Fibroblast of lung (primary cell): ENCODE measurements around the gene SORCS2. TPM values are rescaled to one million over a fixed set of nuclear protein-coding genes. Genes with fewer than 3 reads are reported as not detected.

Experiments used
- DNase-seq, 2 donors: peaks; one replicate each; pipeline versions ENCODE4 v3.0.0 to v3.0.0-alpha.2; 2010; ENCODE audit warnings: low read depth in 2 of 2
- H2AFZ ChIP-seq: 2 replicates; pipeline ENCODE4 v1.5.1; 2012; ENCODE audit warnings: low read length, control low read depth, inconsistent platforms
- H3K27ac ChIP-seq: 2 replicates; pipeline ENCODE4 v1.5.1; 2011; ENCODE audit warnings: low read length, control low read depth; ENCODE audit not compliant: insufficient read depth
- H3K27me3 ChIP-seq: 2 replicates; pipeline ENCODE4 v1.5.1; 2011; ENCODE audit warnings: mild to moderate bottlenecking, low read length; ENCODE audit not compliant: control insufficient read depth, insufficient read depth
- H3K36me3 ChIP-seq: 2 replicates; pipeline ENCODE4 v1.5.1; 2011; ENCODE audit warnings: low read length; ENCODE audit not compliant: control insufficient read depth, insufficient read depth
- H3K4me1 ChIP-seq: 2 replicates; pipeline ENCODE4 v1.5.1; 2011; ENCODE audit warnings: low read length; ENCODE audit not compliant: control insufficient read depth, insufficient read depth; ENCODE audit errors: extremely low read depth
- H3K4me2 ChIP-seq: 2 replicates; pipeline ENCODE4 v1.5.1; 2011; ENCODE audit warnings: low read length, control low read depth; ENCODE audit not compliant: insufficient read depth; ENCODE audit errors: extremely low read depth
- H3K4me3 ChIP-seq, 4 experiments: fragments of 200-600 bp in 1 of 4; sonication (generic) in 1 of 4; replicated peaks in 1 of 4; 2 replicates each; pipeline ENCODE4 v1.5.1; 2011 to 2016; ENCODE audit warnings: low read length in 4 of 4, low read depth in 3 of 4, mild to moderate bottlenecking in 3 of 4, control low read depth in 2 of 4, inconsistent platforms in 1 of 4, mixed read lengths in 1 of 4; ENCODE audit not compliant: insufficient read depth in 1 of 4; ENCODE audit errors: control extremely low read depth in 1 of 4
- H3K79me2 ChIP-seq: 2 replicates; pipeline ENCODE4 v1.5.1; 2012; ENCODE audit warnings: mild to moderate bottlenecking, low read length, inconsistent platforms; ENCODE audit not compliant: control insufficient read depth, insufficient read depth
- H3K9ac ChIP-seq: 2 replicates; pipeline ENCODE4 v1.5.1; 2011; ENCODE audit warnings: mild to moderate bottlenecking, low read length, control low read depth; ENCODE audit not compliant: insufficient read depth
- H3K9me3 ChIP-seq: 2 replicates; pipeline ENCODE4 v1.5.1; 2012; ENCODE audit warnings: low read depth, low read length; ENCODE audit not compliant: control insufficient read depth, insufficient read depth
- H4K20me1 ChIP-seq: 2 replicates; pipeline ENCODE4 v1.5.1; 2011; ENCODE audit warnings: low read length; ENCODE audit not compliant: control insufficient read depth, insufficient read depth; ENCODE audit errors: extremely low read depth
- EZH2 ChIP-seq: IDR thresholded peaks from 2 replicates; pipeline ENCODE4 v1.5.1; 2012; ENCODE audit warnings: low read length, control low read depth, mild to moderate bottlenecking; ENCODE audit errors: missing control alignments
- polyA plus RNA-seq, 2 donors: library from polyadenylated mRNA; depleted of rRNA in 1 of 2; stranded (reverse) in 1 of 2; unstranded in 1 of 2; fragments of >200 nt; gene quantifications; 2 replicates each; pipeline ENCODE4 v1.2.1, GENCODE V29; 2011 to 2012; ENCODE audit warnings: missing spikeins in 1 of 2
- total RNA-seq: library from RNA; depleted of rRNA; stranded (reverse); fragments of >200 nt; gene quantifications from 2 replicates; pipeline ENCODE4 v1.2.1, GENCODE V29; 2014
- TF ChIP-seq, protein P1 (sequence below), 2 donors: IDR thresholded peaks in 1 of 2; conservative IDR thresholded peaks in 1 of 2; 1 replicate in 1 of 2; 2 replicates in 1 of 2; pipeline ENCODE4 v1.5.1; 2011 to 2012; ENCODE audit warnings: low read length in 2 of 2, control low read depth in 1 of 2, inconsistent platforms in 1 of 2, low read depth in 1 of 2, mild to moderate bottlenecking in 1 of 2

SORCS2 gene
- total and polyA plus RNA-seq, 2 donors (not counting 1 experiment from before 2014, with no cell fraction given): 0.17 to 0.41 TPM

DNA sequence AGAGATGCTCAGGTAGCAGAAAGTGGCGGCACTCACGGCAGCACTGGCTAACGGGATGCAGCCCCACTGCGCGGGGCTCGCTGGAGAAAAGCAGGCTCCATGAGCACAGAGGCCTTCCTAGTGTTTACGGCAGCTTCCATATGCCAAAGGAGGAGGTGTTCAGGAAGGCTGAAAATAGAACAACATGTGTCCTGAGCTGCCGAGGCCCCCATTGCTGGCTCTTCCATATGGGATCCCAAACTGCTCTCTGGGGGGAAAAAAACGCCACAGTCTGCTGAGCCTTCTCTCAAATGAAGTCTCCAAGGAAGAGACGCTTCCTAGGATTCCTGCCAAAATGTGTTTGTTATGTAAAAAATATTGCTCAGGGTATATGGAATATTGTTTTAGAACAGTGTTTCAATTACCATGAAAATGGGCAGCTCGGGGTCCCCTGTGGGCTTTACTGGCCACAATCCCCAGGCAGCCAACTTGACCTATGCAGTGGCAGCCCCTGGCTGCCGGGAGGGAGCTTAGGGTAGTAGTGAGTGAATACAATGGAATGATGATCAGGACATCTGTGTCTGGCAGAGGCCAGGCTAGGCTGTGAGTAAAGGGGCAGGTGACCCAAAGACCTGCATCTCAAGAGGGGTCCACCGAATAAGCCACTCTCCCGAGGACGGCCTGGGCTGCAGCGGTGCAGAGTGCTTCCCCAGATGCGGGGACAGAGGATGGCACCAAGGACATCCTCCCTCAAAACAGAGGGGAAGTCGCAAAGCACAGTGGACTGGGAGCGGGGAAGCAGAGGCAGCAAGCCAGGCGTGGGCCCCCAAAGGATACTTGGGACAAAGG, 577.3 kb downstream of the SORCS2 start:
- no peak for TF ChIP-seq EZH2
- TF ChIP-seq, protein P1, sequence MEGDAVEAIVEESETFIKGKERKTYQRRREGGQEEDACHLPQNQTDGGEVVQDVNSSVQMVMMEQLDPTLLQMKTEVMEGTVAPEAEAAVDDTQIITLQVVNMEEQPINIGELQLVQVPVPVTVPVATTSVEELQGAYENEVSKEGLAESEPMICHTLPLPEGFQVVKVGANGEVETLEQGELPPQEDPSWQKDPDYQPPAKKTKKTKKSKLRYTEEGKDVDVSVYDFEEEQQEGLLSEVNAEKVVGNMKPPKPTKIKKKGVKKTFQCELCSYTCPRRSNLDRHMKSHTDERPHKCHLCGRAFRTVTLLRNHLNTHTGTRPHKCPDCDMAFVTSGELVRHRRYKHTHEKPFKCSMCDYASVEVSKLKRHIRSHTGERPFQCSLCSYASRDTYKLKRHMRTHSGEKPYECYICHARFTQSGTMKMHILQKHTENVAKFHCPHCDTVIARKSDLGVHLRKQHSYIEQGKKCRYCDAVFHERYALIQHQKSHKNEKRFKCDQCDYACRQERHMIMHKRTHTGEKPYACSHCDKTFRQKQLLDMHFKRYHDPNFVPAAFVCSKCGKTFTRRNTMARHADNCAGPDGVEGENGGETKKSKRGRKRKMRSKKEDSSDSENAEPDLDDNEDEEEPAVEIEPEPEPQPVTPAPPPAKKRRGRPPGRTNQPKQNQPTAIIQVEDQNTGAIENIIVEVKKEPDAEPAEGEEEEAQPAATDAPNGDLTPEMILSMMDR (conservative IDR thresholded peaks at IDR 0.05 in 1 of 2, IDR thresholded peaks at IDR 0.05 in 1 of 2; ENCODE audit: low read depth in 1 of 2, low read length in 2 of 2): no peak
- Histone ChIP-seq H3K4me2 (no peak overlapping the region), H2AFZ (no peak overlapping the region)

DNA sequence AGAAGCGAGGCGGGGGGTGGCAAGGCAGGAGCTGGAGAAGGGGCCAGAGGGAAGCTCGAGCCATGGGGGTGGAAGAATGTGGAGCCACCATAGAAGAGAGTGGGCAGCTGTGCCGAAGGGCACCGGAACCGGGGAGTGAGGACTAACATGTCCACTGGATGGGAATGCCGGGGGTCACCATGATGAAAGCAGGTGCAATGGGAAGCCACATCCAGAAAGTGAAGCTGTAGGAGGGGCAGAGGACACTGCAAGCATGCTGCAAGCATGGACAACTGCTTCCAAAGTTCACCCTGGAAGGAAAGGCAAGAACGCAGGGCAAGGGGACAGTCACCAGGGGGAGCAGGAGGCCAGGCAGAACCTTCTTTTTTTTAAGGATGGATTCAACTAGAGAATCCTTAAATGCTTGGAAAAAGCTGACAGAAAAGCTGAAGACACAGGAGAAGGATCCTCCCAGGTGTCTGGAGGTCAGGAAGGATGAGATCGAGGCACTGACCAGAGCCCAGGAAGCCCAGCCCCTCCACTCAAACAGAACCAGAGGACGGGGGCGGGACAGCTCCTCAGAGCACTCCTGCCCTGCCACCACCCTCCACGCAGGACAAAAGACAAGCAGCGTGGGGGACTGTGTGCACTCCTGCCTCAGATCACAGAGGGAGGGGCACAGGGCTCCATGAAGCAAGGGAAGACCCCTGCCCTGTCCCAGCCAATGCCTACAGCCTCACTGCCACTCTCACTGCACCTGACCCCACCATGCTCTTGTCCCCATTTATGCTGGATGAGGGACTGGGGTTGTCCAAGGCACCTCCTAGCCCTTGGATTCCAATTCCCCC, 578.1 kb downstream of the SORCS2 start:
- TF ChIP-seq EZH2: no peak
- TF ChIP-seq, protein P1 (conservative IDR thresholded peaks at IDR 0.05 in 1 of 2, IDR thresholded peaks at IDR 0.05 in 1 of 2; ENCODE audit: low read depth in 1 of 2, low read length in 2 of 2): peak; percentile 60 to 74
- peaks cover 8% of the 10 kb centered on the region for H3K4me1 ChIP-seq
- H3K9ac ChIP-seq: no peak overlapping the region
- H3K27me3 ChIP-seq: no peaks in the 10 kb centered on the region
- H3K9me3 ChIP-seq: no peaks in the 10 kb centered on the region
- peak in 1 of 2 donors; percentile 41 for DNase-seq
- H3K36me3 ChIP-seq: peaks cover 47% of the 10 kb centered on the region
- no peak overlapping the region for H3K4me3 ChIP-seq
- no peaks in the 10 kb centered on the region for H4K20me1 ChIP-seq
- H3K4me2 ChIP-seq: no peak overlapping the region
- H2AFZ ChIP-seq: no peak overlapping the region
- H3K27ac ChIP-seq: no peak overlapping the region
- no peaks in the 10 kb centered on the region for H3K79me2 ChIP-seq

More for the DNA sequence above, 577.3 kb downstream of the SORCS2 start:
- H3K4me1 ChIP-seq: peaks cover 8% of the 10 kb centered on the region
- no peak overlapping the region for H3K27ac ChIP-seq
- no peak overlapping the region for H3K9ac ChIP-seq
- peaks cover 47% of the 10 kb centered on the region for H3K36me3 ChIP-seq
- no peaks in the 10 kb centered on the region for H3K9me3 ChIP-seq
- no peak overlapping the region for H3K4me3 ChIP-seq
- H3K79me2 ChIP-seq: no peaks in the 10 kb centered on the region
- DNase-seq: no peak
- H4K20me1 ChIP-seq: peaks cover 2% of the 10 kb centered on the region
- H3K27me3 ChIP-seq: no peaks in the 10 kb centered on the region

DNA sequence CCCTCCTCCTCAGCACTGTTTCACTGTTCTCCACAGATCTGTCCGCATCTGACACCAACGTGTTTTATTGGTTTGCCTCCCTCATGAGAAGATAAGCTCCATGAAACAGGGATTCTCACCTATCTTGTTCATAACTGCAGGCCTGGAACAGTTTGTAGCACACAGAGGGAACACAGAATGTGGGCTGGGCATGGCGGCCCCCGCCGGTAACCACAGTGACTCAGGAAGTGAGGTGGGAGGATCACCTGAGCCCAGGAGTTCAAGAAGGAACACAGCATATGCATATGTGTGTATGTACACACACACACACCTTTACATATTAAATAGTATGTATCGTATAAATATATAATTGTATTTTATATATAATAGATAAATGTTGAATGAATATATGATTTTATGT, 578.7 kb downstream of the SORCS2 start:
- peaks cover 8% of the 10 kb centered on the region for H3K4me1 ChIP-seq
- H4K20me1 ChIP-seq: no peaks in the 10 kb centered on the region
- no peaks in the 10 kb centered on the region for H3K79me2 ChIP-seq
- H3K9ac ChIP-seq: no peak overlapping the region
- no peak overlapping the region for H3K27ac ChIP-seq
- H3K4me2 ChIP-seq: no peak overlapping the region
- no peak overlapping the region for H2AFZ ChIP-seq
- no peak for DNase-seq
- no peaks in the 10 kb centered on the region for H3K9me3 ChIP-seq
- H3K4me3 ChIP-seq: no peak overlapping the region
- TF ChIP-seq, protein P1 (conservative IDR thresholded peaks at IDR 0.05 in 1 of 2, IDR thresholded peaks at IDR 0.05 in 1 of 2; ENCODE audit: low read depth in 1 of 2, low read length in 2 of 2): no peak
- TF ChIP-seq EZH2: no peak
- peaks cover 49% of the 10 kb centered on the region for H3K36me3 ChIP-seq
- H3K27me3 ChIP-seq: no peaks in the 10 kb centered on the region
